ENCODE results near the gene TUBGCP3. TPM values are rescaled to one million over a fixed set of nuclear protein-coding genes. Genes with fewer than 3 reads are reported as not detected.

The TUBGCP3 gene
- total RNA-seq, 1 experiment from 2014 or later, result 51.4 TPM

- ChIA-PET CTCF (no interaction called here), POLR2A (no interaction called here), RAD21 (ENCODE audit: low non-redundant PET in 1 of 2, low total read pairs in 2 of 2, uncharacterized antibody in 2 of 2, unreplicated experiment in 2 of 2) (no interaction called here)
- ATAC-seq (no peak), DNase-seq (ENCODE audit: low read depth, low spot score) (no peak)
- no peak for TF ChIP-seq CEBPB (IDR thresholded peaks at IDR 0.05; ENCODE audit: low read depth)
- no peak for TF ChIP-seq SIN3A (IDR thresholded peaks at IDR 0.05; ENCODE audit: low read depth)
- no peak for TF ChIP-seq ZNF274 (IDR thresholded peaks at IDR 0.05; ENCODE audit: low read depth, low read length)
- TF ChIP-seq CTCF (IDR thresholded peaks at IDR 0.05 in 2 of 3, conservative IDR thresholded peaks at IDR 0.05 in 1 of 3; ENCODE audit: borderline replicate concordance in 1 of 3, insufficient read depth in 1 of 3, low read depth in 2 of 3, low read length in 2 of 3), result no peak
- no peak for TF ChIP-seq MAX (IDR thresholded peaks at IDR 0.05)
- TF ChIP-seq POLR2A (IDR thresholded peaks at IDR 0.05; ENCODE audit: borderline replicate concordance, extremely low read depth, insufficient read depth, insufficient read length), result no peak
- no peak for TF ChIP-seq FOSL1 (IDR thresholded peaks at IDR 0.05; ENCODE audit: low read depth)
- no peak for TF ChIP-seq EGR1 (IDR thresholded peaks at IDR 0.05; ENCODE audit: low read depth)
- no peak for TF ChIP-seq ZFX (IDR thresholded peaks at IDR 0.05)
- Histone ChIP-seq H3K79me2 (ENCODE audit: insufficient read depth, low read length) (no peaks in the 10 kb centered on the region), H3K9ac (ENCODE audit: low read length) (no peak overlapping the region), H3K9me2 (ENCODE audit: insufficient read depth) (no peaks in the 10 kb centered on the region), H3K27me3 (ENCODE audit: insufficient read depth, low read length) (no peaks in the 10 kb centered on the region), H2AFZ (ENCODE audit: low read depth, low read length, poor library complexity, severe bottlenecking) (no peak overlapping the region), H3K4me2 (ENCODE audit: low read length) (no peak overlapping the region), H3K27ac (ENCODE audit: low read depth, low read length) (no peak overlapping the region), H3K4me3 (replicated peaks in 1 of 2; ENCODE audit: low read depth in 1 of 2, low read length in 2 of 2) (no peak overlapping the region), H3K4me1 (ENCODE audit: control insufficient read depth in 1 of 2, insufficient read depth in 2 of 2, low read length in 2 of 2) (peaks cover 0 to 9% of the 10 kb centered on the region in 2 experiments; a peak in 2 of 4 replicates), H3K36me3 (ENCODE audit: control insufficient read depth in 1 of 2, insufficient read depth in 2 of 2, low read length in 2 of 2) (no peaks in the 10 kb centered on the region), H3K9me3 (ENCODE audit: control insufficient read depth in 1 of 2, insufficient read depth in 1 of 2, low read depth in 1 of 2, low read length in 2 of 2) (no peaks in the 10 kb centered on the region), H4K20me1 (ENCODE audit: insufficient read depth) (no peaks in the 10 kb centered on the region)
- intact Hi-C loops (cut with micrococcal nuclease), result no loop called here
- no TSS peak for BruUV-seq (replicated peaks)
These were observed 20.3 kb upstream of the TUBGCP3 start for GRCh38 chr13:112608212-112608611.

Data from HCT116 (cell line).